Measurements from ENCODE around the gene FAM227A.

The FAM227A gene

GRCh38 chr22:38675833-38676232 lies 19.6 kb upstream of the FAM227A start (continued):
- TF ChIP-seq ZSCAN5A (tag by site-specific recombination; IDR thresholded peaks at IDR 0.05) (no peak), ZNF501 (tag by site-specific recombination; IDR thresholded peaks at IDR 0.05) (no peak), ZNF624 (tag by site-specific recombination; IDR thresholded peaks at IDR 0.05) (no peak), ELK4 (IDR thresholded peaks at IDR 0.05; ENCODE audit: borderline replicate concordance, low read depth, low read length) (no peak)

GRCh38 chr22:38674888-38675287 lies 18.7 kb upstream of the FAM227A start:
- Histone ChIP-seq H3K4me1 (ENCODE audit: control insufficient read depth, insufficient read depth, low read length) (no peaks in the 10 kb centered on the region), H3K27ac (ENCODE audit: extremely low read depth, low read depth, low read length) (no peak overlapping the region), H3K4me3 (ENCODE audit: low read depth, low read length) (no peak overlapping the region), H3K36me3 (ENCODE audit: control insufficient read depth in 2 of 2, insufficient read depth in 1 of 2, low read length in 2 of 2) (peaks cover 21 to 33% of the 10 kb centered on the region in 2 experiments; a peak in 2 of 3 replicates), H3K9me3 (ENCODE audit: control insufficient read depth, insufficient read depth, low read depth, low read length) (no peaks in the 10 kb centered on the region)
- TF ChIP-seq REST (tag by site-specific recombination; IDR thresholded peaks at IDR 0.05), result no peak
- no peak for TF ChIP-seq ZNF544 (tag by site-specific recombination; IDR thresholded peaks at IDR 0.05)
- TF ChIP-seq ZNF658 (tag by site-specific recombination; IDR thresholded peaks at IDR 0.05), result no peak
- no peak for TF ChIP-seq ZNF169 (tag by site-specific recombination; IDR thresholded peaks at IDR 0.05)
- no peak for TF ChIP-seq ZBTB21 (tag by site-specific recombination; IDR thresholded peaks at IDR 0.05)
- no peak for TF ChIP-seq ZSCAN30 (tag by site-specific recombination; IDR thresholded peaks at IDR 0.05)
- TF ChIP-seq SP3 (tag by site-specific recombination; IDR thresholded peaks at IDR 0.05), result no peak
- no peak for TF ChIP-seq PRDM10 (tag by site-specific recombination; IDR thresholded peaks at IDR 0.05)
- ChIA-PET CTCF (interaction anchor here (0.7 to 1.2 kb wide), 2 partner anchors 622 to 762 kb away, joined by 3 to 5 read pairs; no protein-coding TSS in a partner anchor), POLR2A (interaction anchor here (0.6 to 1.0 kb wide), 3 partner anchors 11 to 1565 kb away, joined by 3 read pairs; no protein-coding TSS in a partner anchor)

All from HEK293 (cell line).